Measurements from ENCODE around the gene PRPSAP1.

PRPSAP1 gene

DNA sequence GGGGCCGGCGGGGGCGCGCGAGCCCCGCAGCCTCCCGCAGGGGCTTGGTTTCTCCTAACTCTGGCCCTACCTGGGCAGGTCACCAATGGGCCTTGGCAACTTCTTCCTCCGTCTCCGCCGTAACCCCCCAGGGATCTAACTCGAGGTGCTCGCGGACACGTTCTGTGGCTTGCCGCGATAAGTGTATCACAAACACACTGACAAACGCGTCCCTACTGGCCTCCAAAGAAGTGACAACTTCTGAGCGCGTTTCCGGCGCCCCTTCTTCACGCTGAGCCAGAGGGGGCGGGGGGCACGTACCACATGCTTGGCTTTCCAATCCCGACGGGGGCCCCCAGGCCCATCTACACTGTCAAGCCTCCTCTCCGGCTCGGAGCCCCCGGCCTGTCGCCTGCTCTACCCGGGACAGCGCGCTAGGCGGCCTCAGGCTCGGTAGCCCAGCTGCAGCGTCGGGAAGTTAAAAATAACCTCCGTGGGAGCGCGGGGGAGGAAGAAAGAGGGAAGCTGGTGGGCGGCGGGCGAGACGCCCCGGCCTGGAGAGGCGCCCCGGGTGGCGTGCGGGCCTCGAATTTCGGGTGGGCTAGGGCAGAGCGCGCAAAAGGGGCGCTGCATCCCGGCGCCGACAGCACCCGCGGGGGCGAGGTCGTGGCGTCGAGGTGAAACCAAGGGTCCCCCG lies 30.0 kb upstream of the PRPSAP1 start:
- no peak for DNase-seq

- no peak for DNase-seq
These were observed 29.3 kb upstream of the PRPSAP1 start for GRCh38 chr17:76382803-76383545.

DNA sequence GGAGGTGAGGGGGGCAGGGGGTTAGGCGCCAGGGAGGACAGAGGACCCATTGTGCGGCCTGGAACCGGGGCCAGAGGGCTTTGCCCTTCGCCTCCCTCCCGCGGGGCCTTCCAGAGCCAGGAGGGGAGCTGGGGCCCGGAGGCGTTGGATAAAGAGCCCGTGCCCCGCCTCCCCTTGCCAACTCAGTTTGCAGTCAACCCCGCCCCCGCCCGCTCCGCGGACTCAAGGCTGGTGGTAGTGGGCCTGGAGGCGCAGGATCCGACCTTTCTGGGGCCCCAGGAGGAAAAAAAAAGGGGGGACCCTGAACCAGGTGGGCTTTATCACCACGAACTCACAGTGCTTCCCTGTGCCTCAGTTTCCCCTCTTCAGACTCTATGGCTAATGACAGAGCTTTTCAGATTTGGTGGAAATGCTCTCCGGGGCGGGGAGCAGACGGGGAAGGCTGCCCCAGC lies 28.7 kb upstream of the PRPSAP1 start:
- no peak for DNase-seq

GRCh38 chr17:76381633-76382350 lies 28.1 kb upstream of the PRPSAP1 start:
- no peak for DNase-seq

DNA sequence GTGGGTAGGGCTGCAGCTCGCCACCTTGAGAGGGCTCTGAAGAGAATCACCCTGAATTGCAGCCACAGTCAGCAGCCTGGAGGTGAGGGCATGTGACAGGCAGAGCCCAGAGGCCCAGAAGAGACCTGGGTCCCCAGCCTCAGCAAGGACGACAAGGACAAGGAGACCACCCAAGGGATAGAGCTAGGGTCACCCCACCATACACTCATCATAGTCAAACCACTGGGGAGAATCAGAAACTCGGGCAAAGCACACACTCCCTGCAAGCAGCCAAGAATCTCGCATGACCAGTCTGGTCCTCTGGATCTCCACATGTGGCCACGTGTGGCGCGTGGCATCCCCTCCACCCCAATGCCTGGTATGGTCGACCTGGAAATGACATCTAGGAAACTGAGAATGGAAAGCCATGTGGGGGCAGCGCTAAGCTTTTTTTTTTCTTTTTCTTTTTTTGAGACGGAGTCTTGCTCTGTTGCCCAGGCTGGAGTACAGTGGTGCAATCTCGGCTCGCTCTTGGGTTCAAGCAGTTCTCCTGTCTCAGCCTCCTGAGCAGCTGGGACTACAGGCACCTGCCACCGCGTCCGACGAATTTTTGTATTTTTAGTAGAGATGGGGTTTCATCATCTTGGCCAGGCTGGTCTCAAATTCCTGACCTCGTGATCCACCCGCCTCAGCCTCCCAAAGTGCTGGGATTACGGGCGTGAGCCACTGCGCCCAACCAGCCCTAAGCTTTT lies 26.1 kb upstream of the PRPSAP1 start:
- DNase-seq = no peak

DNA sequence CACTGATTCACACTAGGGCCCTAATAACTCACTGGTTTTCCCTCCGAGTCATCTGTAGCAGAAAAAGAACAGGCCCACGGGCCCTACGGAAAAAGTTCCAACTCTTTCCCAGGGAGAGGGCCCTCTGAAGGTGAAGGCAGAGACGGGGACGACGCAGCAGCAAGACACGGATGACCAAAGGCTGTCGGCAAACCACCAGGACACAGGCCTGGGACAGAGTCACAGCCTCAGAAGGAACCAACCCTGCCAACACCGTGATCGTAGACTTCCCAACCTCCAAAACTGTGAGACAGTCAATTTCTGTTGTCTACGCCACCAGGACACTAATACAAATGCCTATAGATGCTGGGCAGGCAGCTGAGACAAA lies 25.5 kb upstream of the PRPSAP1 start:
- DNase-seq = no peak

DNA sequence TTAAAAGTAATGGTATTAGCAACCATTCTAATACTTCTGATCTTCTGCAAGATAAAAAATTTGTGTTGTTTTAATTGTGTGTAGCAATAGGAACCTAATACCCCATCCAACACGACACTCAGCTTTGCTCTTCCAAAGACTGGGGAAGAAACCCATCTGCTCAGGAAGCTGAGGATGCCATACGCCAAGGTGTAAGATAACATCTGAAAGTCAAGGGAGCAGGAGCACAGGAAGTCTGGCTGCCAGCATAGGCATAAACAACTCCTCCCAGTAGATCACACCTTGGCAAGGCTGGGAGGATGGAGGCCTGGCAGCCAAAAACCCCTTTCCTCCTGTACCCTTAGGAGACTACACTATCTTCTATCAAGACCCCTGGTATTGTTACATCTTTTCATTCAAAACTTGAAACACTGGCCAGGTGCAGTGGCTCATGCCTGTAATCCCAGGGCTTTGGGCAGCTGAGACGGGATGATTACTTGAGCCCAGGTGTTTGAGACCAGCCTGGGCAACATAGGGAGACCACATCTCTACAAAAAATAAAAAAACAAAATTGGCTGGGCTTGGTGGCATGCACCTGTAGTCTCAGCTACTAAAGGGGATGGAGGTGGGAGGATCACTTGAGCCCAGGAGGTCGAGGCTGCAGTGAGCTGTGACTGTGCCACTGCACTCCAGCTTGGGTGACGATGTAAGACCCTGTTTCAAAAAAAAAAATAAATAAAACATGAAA lies 25.0 kb upstream of the PRPSAP1 start:
- no peak for DNase-seq

DNA sequence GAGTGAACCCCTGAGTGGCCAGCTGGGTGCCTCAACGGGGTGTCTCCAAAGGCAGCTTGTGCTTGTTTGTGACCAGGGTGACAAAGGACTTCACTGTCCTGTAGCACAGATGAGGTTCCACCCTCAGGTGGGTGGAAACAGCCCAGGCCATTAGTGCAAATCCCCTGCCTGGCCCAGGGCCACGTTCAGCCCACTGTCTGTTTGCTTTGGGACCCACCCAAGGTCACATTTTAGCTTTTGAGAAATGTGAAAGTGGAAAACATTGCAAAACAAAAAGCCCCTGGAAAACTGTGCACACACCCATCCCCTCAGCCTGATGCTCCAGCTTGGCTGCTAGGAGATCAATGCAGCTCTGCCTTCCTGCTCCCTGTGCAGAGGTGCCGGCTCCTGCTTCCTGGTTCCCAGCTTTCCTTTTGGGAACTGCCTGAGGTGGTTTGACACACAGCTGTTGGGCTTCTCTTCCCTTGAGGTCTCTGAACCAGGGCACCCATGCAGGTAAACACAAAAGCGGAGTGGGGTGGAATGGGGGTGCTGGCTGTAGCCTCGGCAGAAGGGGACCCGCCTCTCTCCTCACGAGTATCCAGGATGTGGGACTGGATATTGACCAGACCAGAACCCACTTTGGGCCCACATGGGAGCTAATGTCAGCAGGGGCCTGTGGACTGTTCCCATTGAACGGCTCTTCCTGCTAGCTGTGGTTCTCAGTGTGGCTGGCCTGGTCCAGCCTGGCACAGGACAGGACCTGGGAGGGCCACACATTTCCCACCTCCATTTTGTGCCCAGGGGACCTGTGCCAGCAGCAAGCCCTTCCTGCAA lies 22.8 kb upstream of the PRPSAP1 start:
- DNase-seq = no peak

- no peak for DNase-seq
These were observed 18.2 kb upstream of the PRPSAP1 start for GRCh38 chr17:76371656-76372628.

GRCh38 chr17:76370261-76370993 lies 16.7 kb upstream of the PRPSAP1 start:
- no peak for DNase-seq

GRCh38 chr17:76369804-76370203 lies 16.1 kb upstream of the PRPSAP1 start:
- DNase-seq = no peak

- no peak for DNase-seq
These were observed 15.7 kb upstream of the PRPSAP1 start for GRCh38 chr17:76369379-76369778.

DNA sequence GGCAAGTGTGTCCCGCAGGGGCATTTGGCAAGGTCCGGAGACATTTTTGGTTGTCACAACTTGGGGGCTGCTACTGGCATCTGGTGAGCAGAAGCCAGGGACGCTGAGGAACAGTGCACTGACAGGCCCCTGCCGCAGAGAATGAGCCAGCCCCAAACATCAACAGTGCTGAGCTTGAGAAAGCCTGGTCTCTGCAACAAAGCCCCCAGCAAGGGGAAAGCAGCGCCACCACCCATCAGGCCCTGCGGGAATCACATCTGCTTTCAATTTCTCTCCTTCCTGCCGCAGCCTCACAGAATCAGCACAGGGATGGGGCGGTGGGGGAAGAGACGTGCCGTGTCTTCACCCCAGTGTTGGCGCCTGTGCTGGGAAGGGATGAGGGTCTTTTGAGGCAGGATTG lies 14.8 kb upstream of the PRPSAP1 start:
- DNase-seq = no peak

- DNase-seq = no peak
These were observed 13.9 kb upstream of the PRPSAP1 start for GRCh38 chr17:76367642-76368041.

DNA sequence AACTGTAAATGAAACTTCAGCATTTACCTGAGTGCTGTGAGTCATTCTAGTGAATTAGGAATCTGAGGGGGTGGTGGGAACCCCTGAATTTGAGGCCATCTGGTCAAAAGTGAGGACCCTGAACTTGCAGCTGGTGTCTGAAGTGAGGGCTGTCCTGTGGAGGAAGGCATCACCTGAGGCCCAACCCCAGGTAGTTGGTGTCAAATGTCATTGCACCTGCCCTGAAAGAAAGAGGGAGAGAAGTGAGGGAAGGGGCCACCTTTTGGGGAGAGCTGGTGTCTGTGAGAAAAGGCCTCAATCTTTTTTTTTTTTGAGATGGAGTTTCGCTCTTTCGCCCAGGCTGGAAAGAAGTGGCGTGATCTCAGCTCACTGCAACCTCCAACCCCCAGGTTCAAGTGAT lies 12.5 kb upstream of the PRPSAP1 start:
- no peak for DNase-seq

DNA sequence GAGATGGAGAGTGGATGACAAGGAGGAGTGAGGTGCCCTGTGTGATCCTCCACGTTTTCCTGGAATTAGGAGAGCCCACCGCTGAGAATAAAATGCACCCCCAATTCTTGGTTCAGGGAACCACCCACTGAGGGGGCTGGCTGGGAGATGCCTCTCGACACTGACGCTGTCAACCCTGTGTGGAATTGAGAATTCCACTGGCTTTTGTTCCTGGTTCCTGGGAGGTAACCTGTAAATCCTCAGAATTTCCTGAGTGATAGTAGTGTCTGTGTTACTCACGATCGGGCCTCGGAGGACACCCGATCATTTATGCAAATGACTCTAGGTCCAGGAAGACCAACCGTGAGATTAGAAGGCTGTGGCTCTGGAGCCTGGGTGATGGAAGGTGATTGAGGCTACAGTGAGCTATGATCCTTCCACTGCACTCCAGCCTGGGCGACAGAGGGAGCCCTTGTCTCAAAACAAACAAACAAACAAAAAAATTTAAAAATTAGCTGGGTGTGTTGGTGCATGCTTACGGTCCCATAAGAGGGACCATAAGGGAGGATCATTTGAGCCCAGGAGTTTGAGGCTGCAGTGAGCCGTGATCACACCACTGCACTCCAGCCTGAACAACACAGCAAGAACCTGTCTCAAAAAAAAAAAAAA lies 11.7 kb upstream of the PRPSAP1 start:
- DNase-seq = no peak

DNA sequence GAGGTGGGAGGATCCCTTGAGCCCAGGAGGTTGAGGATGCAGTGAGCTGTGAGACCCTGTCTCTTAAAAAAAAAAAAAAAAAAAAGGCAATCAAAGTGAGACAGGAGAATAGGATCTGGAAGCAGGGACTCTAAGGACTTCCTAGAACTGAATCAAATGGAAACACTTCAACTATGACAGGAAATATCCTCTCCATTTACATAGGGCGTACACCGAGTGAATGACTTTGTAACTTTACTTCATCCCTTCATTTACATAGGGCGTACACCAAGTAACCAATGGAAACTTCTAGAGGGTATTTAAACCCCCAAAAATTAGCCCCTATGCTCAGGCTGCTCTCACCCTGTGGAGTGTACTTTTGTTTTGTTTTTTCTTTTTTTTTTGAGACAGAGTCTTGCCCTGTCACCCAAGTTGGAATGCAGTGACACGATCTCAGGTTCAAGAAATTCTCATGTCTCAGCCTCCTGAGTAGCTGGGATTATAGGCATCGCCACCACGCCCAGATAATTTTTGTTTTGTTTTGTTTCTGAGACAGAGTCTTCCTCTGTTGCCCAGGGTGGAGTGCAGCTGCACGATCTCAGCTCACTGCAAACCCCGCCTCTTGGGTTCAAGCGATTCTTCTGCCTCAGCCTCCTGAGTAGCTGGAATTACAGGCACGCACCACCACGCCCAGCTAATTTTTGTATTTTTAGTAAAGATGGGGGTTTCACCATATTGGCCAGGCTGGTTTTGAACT lies 9.6 kb upstream of the PRPSAP1 start:
- DNase-seq = no peak

GRCh38 chr17:76360461-76360860 lies 6.7 kb upstream of the PRPSAP1 start:
- DNase-seq = no peak
